ENCODE data around the gene TACC2.

The TACC2 gene

GRCh38 chr10:122144199-122144598, 155.2 kb downstream of the TACC2 start:
- DNase-seq (ENCODE audit: low spot score): no peak

- DNase-seq (ENCODE audit: low spot score): no peak
These were observed 156.2 kb downstream of the TACC2 start for GRCh38 chr10:122145113-122145512.

- no peak for DNase-seq (ENCODE audit: low spot score)
These were observed 158.7 kb downstream of the TACC2 start for GRCh38 chr10:122147663-122148062.

GRCh38 chr10:122148876-122149560, 160.1 kb downstream of the TACC2 start:
- DNase-seq (ENCODE audit: low spot score): no peak

GRCh38 chr10:122149561-122150505, 160.9 kb downstream of the TACC2 start:
- no peak for DNase-seq (ENCODE audit: low spot score)

- DNase-seq (ENCODE audit: low spot score): no peak
These were observed 162.2 kb downstream of the TACC2 start for GRCh38 chr10:122151121-122151694.

GRCh38 chr10:122152544-122152943, 163.6 kb downstream of the TACC2 start:
- DNase-seq (ENCODE audit: low spot score): no peak

GRCh38 chr10:122154031-122154544, 165.1 kb downstream of the TACC2 start:
- DNase-seq (ENCODE audit: low spot score): no peak

GRCh38 chr10:122154545-122155366, 165.8 kb downstream of the TACC2 start:
- no peak for DNase-seq (ENCODE audit: low spot score)

GRCh38 chr10:122157451-122157850, 168.5 kb downstream of the TACC2 start:
- DNase-seq (ENCODE audit: low spot score): no peak

GRCh38 chr10:122158362-122158761, 169.4 kb downstream of the TACC2 start:
- no peak for DNase-seq (ENCODE audit: low spot score)

- no peak for DNase-seq (ENCODE audit: low spot score)
These were observed 170.4 kb downstream of the TACC2 start for GRCh38 chr10:122159141-122159970.

GRCh38 chr10:122161795-122162194, 172.8 kb downstream of the TACC2 start:
- DNase-seq (ENCODE audit: low spot score): no peak

- no peak for DNase-seq (ENCODE audit: low spot score)
These were observed 173.8 kb downstream of the TACC2 start for GRCh38 chr10:122162671-122163173.

- no peak for DNase-seq (ENCODE audit: low spot score)
These were observed 174.4 kb downstream of the TACC2 start for GRCh38 chr10:122163174-122164022.

GRCh38 chr10:122164023-122164601, 175.1 kb downstream of the TACC2 start:
- DNase-seq (ENCODE audit: low spot score): no peak

- DNase-seq (ENCODE audit: low spot score): no peak
These were observed 176.0 kb downstream of the TACC2 start for GRCh38 chr10:122164815-122165483.

GRCh38 chr10:122165484-122166276, 176.7 kb downstream of the TACC2 start:
- DNase-seq (ENCODE audit: low spot score): no peak
